Natural killer cell treated with Interleukin-12 subunit alpha and Interleukin-12 subunit beta and Interleukin-15 and Interleukin-18, amount 100 ng/mL, for 72 hours (primary cell): ENCODE data around the gene WEE2. TPM values are rescaled to one million over a fixed set of nuclear protein-coding genes. Genes with fewer than 3 reads are reported as not detected.
"Not testable (repeated sequence)": the region's sequence is repeated elsewhere in the genome, so short reads cannot be mapped to it uniquely, and the experiment has no call there.

ENCODE experiments used
- ATAC-seq, 2 donors: fragments of 150-1000 bp; cut with Tn5 transposase in 1 of 2; sonication (Bioruptor Pico), chemical (Tn5 transposase) in 1 of 2; 2 replicates each; pipeline ENCODE4 v1.10.0; 2021
- DNase-seq: peaks from one replicate; pipeline ENCODE4 v3.0.0; 2022; ENCODE audit warnings: low spot score
- H3K27ac Mint-ChIP-seq, 2 donors: 1 replicate in 1 of 2; 2 replicates in 1 of 2; pipeline ENCODE4 v1.8.0; 2022; ENCODE audit warnings: mixed read lengths in 2 of 2, mild to moderate bottlenecking in 1 of 2, moderate library complexity in 1 of 2
- H3K27me3 Mint-ChIP-seq, 2 donors: 1 replicate in 1 of 2; 2 replicates in 1 of 2; pipeline ENCODE4 v1.8.0; 2022; ENCODE audit warnings: mixed read lengths in 2 of 2
- H3K36me3 Mint-ChIP-seq: one replicate; pipeline ENCODE4 v1.8.0; 2022; ENCODE audit warnings: mixed read lengths
- H3K4me1 Mint-ChIP-seq, 2 donors: 1 replicate in 1 of 2; 2 replicates in 1 of 2; pipeline ENCODE4 v1.8.0; 2022; ENCODE audit warnings: low read depth in 2 of 2, mixed read lengths in 2 of 2, mild to moderate bottlenecking in 1 of 2
- H3K4me3 Mint-ChIP-seq: one replicate; pipeline ENCODE4 v1.8.0; 2022; ENCODE audit warnings: mixed read lengths
- H3K9me3 Mint-ChIP-seq: 2 replicates; pipeline ENCODE4 v1.8.0; 2022; ENCODE audit warnings: mixed read lengths
- total RNA-seq, 2 donors: library from RNA; stranded (reverse); gene quantifications; one replicate each; pipeline ENCODE4 v1.2.3, GENCODE V29; 2022

Gene WEE2
- total RNA-seq, 2 donors from 2014 or later, result 0.17 TPM; not detected in 1

- Mint-ChIP-seq H3K36me3 (peaks cover 18% of the 10 kb centered on the region), H3K27me3 (no peaks in the 10 kb centered on the region), H3K4me1 (peaks cover 48 to 61% of the 10 kb centered on the region in 2 donors), H3K4me3 (peak overlapping the region; percentile 63), H3K9me3 (peaks cover 3% of the 10 kb centered on the region), H3K27ac (peak overlapping the region; percentile 84 to 88)
- ATAC-seq, result peak in 1 of 2 donors; percentile 52
- DNase-seq, result no peak
Measured at GRCh38 chr7:141675436-141676215, 32.5 kb upstream of the WEE2 start.

GRCh38 chr7:141676618-141677017 lies 31.5 kb upstream of the WEE2 start:
- H3K36me3 Mint-ChIP-seq, result peaks cover 15% of the 10 kb centered on the region
- DNase-seq (no peak), ATAC-seq (no peak)
- H3K27me3 Mint-ChIP-seq, result no peaks in the 10 kb centered on the region
- peak overlapping the region; percentile 84 to 88 for H3K27ac Mint-ChIP-seq
- H3K9me3 Mint-ChIP-seq, result peaks cover 3% of the 10 kb centered on the region
- H3K4me1 Mint-ChIP-seq, result peaks cover 46 to 58% of the 10 kb centered on the region in 2 donors
- peak overlapping the region; percentile 63 for H3K4me3 Mint-ChIP-seq

- Mint-ChIP-seq H3K36me3 (no peaks in the 10 kb centered on the region), H3K4me3 (peak overlapping the region; percentile 41), H3K9me3 (no peaks in the 10 kb centered on the region), H3K4me1 (peaks cover 33 to 41% of the 10 kb centered on the region in 2 donors), H3K27me3 (no peaks in the 10 kb centered on the region), H3K27ac (peak overlapping the region in 1 of 2 donors; percentile 45)
- ATAC-seq, result peak in 1 of 2 donors; percentile 78
- DNase-seq, result no peak
Measured at GRCh38 chr7:141679014-141679413, 29.1 kb upstream of the WEE2 start.

GRCh38 chr7:141685285-141686023 lies 22.7 kb upstream of the WEE2 start:
- Mint-ChIP-seq H3K4me1 (peaks cover 16 to 22% of the 10 kb centered on the region in 2 donors), H3K9me3 (no peaks in the 10 kb centered on the region)

GRCh38 chr7:141686074-141686473 lies 22.1 kb upstream of the WEE2 start:
- H3K27me3 Mint-ChIP-seq, result no peaks in the 10 kb centered on the region
- peaks cover 6% of the 10 kb centered on the region for H3K36me3 Mint-ChIP-seq
- H3K27ac Mint-ChIP-seq, result no peak overlapping the region
- no peak for DNase-seq
- H3K4me3 Mint-ChIP-seq, result no peak overlapping the region
- H3K4me1 Mint-ChIP-seq, result peaks cover 15 to 19% of the 10 kb centered on the region in 2 donors
- ATAC-seq, result no peak
- H3K9me3 Mint-ChIP-seq, result no peaks in the 10 kb centered on the region

More at GRCh38 chr7:141685285-141686023, 22.7 kb upstream of the WEE2 start:
- no peak overlapping the region for H3K4me3 Mint-ChIP-seq
- peaks cover 6% of the 10 kb centered on the region for H3K36me3 Mint-ChIP-seq
- ATAC-seq (no peak), DNase-seq (no peak)
- H3K27ac Mint-ChIP-seq, result no peak overlapping the region
- H3K27me3 Mint-ChIP-seq, result no peaks in the 10 kb centered on the region

- no peak for ATAC-seq
- DNase-seq, result no peak
- H3K4me1 Mint-ChIP-seq, result peaks cover 15 to 19% of the 10 kb centered on the region in 2 donors
- no peak overlapping the region for H3K27ac Mint-ChIP-seq
- H3K36me3 Mint-ChIP-seq, result peaks cover 6% of the 10 kb centered on the region
- H3K9me3 Mint-ChIP-seq, result no peaks in the 10 kb centered on the region
- no peak overlapping the region for H3K4me3 Mint-ChIP-seq
- no peaks in the 10 kb centered on the region for H3K27me3 Mint-ChIP-seq
Measured at GRCh38 chr7:141686670-141687069, 21.5 kb upstream of the WEE2 start.

GRCh38 chr7:141688043-141688442 lies 20.1 kb upstream of the WEE2 start:
- Mint-ChIP-seq H3K36me3 (peaks cover 6% of the 10 kb centered on the region), H3K27ac (no peak overlapping the region), H3K4me3 (no peak overlapping the region), H3K4me1 (peaks cover 18 to 21% of the 10 kb centered on the region in 2 donors), H3K27me3 (no peaks in the 10 kb centered on the region), H3K9me3 (no peaks in the 10 kb centered on the region)
- ATAC-seq, result no peak
- DNase-seq, result no peak

- peaks cover 24 to 25% of the 10 kb centered on the region in 2 donors for H3K4me1 Mint-ChIP-seq
- not testable (repeated sequence) for ATAC-seq, H3K9me3 Mint-ChIP-seq, DNase-seq, H3K36me3 Mint-ChIP-seq, H3K27me3 Mint-ChIP-seq, H3K27ac Mint-ChIP-seq, H3K4me3 Mint-ChIP-seq
Measured at GRCh38 chr7:141689072-141689825, 18.9 kb upstream of the WEE2 start.

GRCh38 chr7:141691540-141691939 lies 16.6 kb upstream of the WEE2 start:
- Mint-ChIP-seq H3K27ac (no peak overlapping the region), H3K27me3 (no peaks in the 10 kb centered on the region), H3K36me3 (no peaks in the 10 kb centered on the region), H3K4me3 (no peak overlapping the region), H3K4me1 (peaks cover 33 to 34% of the 10 kb centered on the region in 2 donors), H3K9me3 (no peaks in the 10 kb centered on the region)
- no peak for DNase-seq
- ATAC-seq, result no peak

- no peak overlapping the region for H3K4me3 Mint-ChIP-seq
- no peak for DNase-seq
- no peaks in the 10 kb centered on the region for H3K36me3 Mint-ChIP-seq
- H3K27me3 Mint-ChIP-seq, result no peaks in the 10 kb centered on the region
- H3K9me3 Mint-ChIP-seq, result no peaks in the 10 kb centered on the region
- ATAC-seq, result no peak
- no peak overlapping the region for H3K27ac Mint-ChIP-seq
- peaks cover 31 to 33% of the 10 kb centered on the region in 2 donors for H3K4me1 Mint-ChIP-seq
Measured at GRCh38 chr7:141691961-141692360, 16.2 kb upstream of the WEE2 start.

GRCh38 chr7:141693082-141693481 lies 15.1 kb upstream of the WEE2 start:
- ATAC-seq (no peak), DNase-seq (no peak)
- Mint-ChIP-seq H3K4me1 (peaks cover 35 to 40% of the 10 kb centered on the region in 2 donors), H3K27me3 (no peaks in the 10 kb centered on the region), H3K4me3 (no peak overlapping the region), H3K27ac (no peak overlapping the region), H3K9me3 (no peaks in the 10 kb centered on the region), H3K36me3 (no peaks in the 10 kb centered on the region)

GRCh38 chr7:141695803-141696289 lies 12.3 kb upstream of the WEE2 start:
- Mint-ChIP-seq H3K36me3 (no peaks in the 10 kb centered on the region), H3K9me3 (no peaks in the 10 kb centered on the region), H3K27me3 (no peaks in the 10 kb centered on the region), H3K4me3 (no peak overlapping the region), H3K27ac (no peak overlapping the region), H3K4me1 (peaks cover 47 to 67% of the 10 kb centered on the region in 2 donors)
- DNase-seq (no peak), ATAC-seq (no peak)

GRCh38 chr7:141696348-141696747 lies 11.8 kb upstream of the WEE2 start:
- H3K4me3 Mint-ChIP-seq, result no peak overlapping the region
- peaks cover 50 to 70% of the 10 kb centered on the region in 2 donors for H3K4me1 Mint-ChIP-seq
- ATAC-seq (no peak), DNase-seq (no peak)
- no peaks in the 10 kb centered on the region for H3K36me3 Mint-ChIP-seq
- H3K27me3 Mint-ChIP-seq, result no peaks in the 10 kb centered on the region
- H3K9me3 Mint-ChIP-seq, result no peaks in the 10 kb centered on the region
- no peak overlapping the region for H3K27ac Mint-ChIP-seq
